Stimulated activated naive CD4-positive, alpha-beta T cell (primary cell): ENCODE data around the gene SNF8.

ENCODE experiments used
- DNase-seq, 6 experiments: peaks; one replicate each; lab custom pipeline; 2025; lab: John Stamatoyannopoulos, UW

The SNF8 gene

DNA sequence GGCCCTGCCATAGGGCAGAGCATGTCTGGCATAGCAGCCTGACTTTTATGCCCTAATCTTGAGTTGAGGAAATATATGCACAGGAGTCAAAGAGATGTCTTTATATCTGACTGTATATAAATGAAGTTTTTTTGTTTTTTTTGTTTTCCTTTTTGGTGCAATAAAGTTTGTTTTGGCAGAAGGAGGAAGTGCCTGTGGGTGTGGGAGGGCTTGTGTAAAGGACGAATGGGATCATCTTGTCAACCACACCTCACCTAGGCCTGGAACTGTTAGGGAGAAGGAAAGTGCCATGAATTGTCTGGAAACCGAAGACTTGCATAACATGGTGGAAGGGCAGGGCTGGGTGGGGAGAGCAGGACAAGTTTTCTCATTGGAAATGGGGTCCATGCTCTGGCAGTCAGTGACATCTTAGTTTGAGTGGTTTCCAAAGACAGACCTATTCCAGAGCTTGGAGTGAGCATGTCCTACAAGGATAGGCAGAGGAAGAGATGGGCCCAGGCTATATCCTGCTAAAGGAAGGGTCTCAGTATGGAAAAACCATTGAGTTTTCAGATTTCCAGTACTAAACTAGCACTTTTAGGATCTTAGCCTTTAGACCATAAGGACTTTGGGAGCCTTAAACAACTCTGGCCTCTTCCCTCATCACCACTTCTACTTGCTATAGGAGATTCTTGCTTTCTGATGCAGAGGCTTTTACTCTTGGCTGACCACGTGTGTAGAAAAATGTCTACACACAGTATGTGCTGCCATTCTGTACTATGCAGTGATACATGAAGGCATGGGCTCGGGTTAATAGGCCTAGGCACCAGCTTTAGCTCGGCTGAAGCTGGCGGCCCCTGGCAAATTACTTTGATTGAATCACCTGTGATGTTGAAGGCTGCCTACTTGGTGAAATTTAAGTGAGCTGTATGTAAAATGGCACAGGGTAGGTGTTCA lies 15.5 kb downstream of the SNF8 start:
- DNase-seq = no peak

DNA sequence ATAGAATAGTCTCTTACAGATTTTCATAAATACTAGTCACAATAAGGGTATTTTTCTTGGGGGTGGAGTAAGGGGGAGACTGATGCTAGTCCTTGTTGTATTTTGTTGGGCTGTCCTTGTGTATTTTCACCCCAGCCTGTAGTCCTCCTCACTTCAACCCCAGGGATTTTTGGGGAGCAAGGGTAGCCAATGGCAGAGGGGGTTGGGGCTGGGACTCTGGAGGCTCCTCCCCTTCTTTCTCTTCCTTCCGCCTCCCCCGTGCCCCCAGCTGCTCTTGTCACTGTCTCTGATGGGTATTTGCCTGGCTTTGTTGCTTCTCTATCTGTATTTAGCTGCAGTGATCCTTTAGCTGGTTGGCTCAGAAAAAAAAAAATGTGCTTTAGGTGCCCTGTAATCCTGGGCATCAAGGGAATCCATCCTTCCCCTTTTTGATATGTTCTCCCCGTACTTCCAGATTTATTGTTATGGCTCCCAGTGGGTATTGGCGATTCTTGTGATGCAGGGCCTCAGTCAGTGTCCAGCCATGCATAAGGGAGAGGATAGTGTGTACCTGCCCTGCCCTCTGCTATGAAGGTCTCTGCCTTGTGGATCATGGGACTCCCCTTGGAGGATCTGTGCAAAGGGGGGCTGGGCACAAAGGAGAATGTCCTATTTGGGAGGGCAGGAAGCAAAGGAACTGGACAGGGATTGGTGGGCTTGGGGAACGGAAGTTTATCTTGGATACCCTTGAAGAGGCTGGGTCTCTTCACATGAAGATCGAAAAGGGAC lies 16.5 kb downstream of the SNF8 start:
- DNase-seq = no peak

DNA sequence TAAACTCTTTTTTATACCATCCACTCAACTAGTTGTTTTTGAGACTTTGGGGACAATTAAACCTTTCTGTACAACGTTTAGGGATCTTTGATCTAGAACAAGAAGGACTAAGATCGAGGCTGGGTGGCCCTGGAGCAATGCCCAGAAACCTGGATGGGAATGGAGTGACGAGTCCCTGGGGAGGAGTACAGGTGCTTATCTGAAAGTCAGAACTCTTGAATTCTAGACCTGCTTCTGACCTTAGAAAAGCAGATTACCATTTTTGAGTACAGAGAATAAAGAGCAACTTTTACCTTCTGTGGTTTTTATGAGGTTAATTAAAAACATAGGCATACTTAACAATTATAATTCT lies 18.7 kb downstream of the SNF8 start:
- no peak for DNase-seq

DNA sequence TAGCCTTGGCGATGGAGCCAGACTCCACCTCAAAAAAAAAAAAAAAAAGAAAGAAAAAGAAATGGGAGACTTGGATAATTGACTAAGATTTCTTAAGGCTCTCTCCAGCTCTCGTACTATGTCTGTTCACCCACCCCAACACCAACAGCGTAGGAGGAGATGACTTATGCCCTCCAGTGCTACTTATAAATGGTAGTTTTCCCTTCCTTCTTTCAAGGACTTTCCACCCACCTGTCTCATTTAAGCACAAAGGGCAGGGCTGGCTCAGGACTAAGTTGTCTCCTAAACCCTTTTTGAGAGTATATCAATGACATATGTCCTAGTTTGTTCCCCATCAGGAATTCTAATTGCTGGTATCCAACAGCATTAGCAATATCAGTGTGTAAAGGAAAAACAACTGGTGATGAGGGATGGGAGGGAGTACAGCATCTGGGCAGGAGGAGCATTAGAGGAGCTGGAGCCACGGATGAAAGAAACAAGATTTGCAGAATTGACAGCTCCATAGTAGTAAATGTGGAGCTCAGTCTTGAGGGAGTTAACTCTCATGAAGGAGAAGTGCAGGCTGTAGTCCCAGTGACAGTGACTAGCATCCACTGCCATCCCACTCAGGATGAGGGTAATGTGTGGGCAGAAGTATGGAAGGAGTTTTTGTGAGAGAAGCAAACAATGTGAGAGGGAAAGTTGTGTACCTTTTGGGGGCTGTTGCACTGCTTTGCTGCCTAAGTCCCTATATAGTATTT lies 19.2 kb downstream of the SNF8 start:
- DNase-seq = no peak

DNA sequence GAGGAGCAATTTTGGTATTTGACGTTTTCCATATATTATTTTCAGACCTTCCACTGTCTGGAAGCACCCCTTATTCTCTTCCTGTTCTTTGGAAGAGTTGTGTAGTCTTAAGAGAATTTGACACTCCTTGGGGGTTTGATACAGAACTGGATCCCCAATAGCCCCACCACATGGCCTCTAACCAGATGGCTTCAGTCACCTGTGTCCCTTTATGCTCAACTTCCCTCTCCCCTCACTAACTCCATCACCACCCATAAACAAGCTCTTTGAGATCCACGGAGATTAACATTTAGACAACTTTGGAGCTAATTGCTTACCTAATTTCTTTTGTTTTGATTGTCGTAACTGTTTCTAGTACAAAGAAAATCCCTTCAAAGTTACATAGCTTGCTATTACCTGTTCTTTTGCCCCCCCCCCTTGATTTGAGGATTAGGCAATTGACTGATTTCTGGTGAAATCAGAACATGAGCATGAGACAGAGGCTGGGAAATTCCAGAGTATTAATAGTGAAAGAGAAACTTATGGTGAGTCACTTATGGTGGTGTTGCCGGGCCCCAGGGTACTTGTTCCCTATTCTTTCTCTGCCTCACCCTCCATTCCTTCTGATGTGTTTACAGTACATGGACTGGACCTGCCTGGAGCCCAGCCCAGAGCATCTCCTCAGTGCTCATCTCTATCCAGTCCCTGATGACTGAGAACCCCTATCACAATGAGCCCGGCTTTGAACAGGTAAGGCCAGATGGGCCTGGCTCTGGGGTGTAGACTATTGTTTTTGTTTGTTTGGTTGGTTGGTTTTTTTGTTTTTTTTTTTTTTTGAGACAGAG lies 29.0 kb downstream of the SNF8 start:
- DNase-seq = no peak

DNA sequence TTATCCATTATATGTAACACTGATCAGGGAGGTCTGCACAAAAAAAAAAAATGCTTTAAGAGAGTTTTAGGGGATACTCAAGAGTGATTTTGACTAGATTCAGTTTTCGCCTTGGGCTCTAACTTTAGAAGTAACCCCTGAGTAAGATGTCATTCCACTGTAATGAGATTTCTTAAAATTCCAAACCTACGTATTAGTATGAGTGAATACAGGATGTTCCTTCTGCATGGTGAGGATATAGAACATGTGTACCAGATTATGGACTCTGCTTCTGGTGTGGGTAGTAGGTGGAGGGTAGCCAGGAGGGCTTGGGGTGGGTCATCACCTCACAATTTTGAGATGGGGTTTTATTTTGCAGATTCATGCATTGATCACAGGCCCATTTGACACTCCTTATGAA lies 32.2 kb downstream of the SNF8 start:
- DNase-seq = no peak

DNA sequence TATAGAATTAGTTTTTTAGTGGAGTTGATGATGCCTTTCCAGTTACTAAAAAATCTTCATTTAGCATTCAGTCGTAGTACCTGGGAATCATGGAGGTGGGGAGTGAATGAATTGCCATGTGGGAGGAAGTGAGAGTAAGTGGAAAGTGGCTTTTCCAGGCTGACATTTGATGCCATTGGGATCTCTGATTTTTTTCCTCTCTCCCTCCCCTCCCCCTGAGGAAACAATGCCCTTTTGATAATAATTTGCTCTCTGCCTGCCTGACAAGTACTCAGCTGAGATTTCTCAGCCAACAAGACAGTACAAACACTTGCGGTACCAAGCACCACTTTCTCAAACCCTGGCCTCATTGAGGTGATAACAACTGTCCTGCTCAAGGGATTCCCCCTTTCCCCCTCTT lies 34.3 kb downstream of the SNF8 start:
- no peak for DNase-seq

DNA sequence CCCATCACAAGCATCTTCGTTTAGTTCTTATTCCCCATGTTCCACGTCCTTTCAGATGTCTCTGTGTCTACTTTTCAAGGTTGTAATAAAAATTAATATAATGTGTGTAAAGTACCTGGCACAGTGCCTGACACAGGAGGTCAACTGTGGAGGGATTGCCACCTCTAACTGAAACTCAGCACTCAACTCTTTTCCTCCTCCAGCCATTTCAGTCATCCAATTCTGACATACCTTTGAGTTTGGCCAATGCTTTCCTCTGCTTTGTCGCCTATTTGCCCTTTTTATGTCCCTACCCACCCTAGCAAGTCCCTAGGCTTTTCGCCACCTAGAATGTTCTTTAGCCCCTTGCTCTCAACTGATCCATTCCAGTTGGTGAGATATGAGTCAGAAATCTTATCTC lies 34.9 kb downstream of the SNF8 start:
- no peak for DNase-seq

DNA sequence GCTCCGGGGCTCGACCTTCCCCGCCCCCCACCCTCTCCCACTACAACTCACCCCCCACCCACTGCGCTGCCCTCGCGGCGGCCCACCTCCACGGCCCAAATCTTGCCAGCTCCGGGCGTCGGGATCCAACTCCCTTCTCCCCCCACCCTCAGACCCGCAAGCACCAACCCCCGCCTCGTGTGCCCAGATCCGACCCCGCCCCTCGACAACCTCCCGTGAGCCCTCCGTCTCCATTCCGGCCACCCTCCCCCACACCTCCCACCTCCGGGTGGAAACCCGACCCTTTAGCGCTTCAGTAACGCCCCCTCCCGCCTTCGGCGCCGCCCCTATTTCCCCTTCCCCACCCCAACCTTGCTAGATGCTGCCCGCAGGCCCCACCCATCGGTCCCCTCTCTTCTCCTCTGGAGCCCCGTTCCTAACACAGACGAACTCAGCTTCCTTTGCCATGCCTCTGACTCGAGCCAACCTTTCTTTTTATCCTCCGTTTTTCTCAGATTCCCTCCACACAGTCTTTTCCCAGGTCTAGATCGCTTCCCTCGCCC lies 35.7 kb downstream of the SNF8 start:
- peak; percentile 37 to 81 (median 64) for DNase-seq

DNA sequence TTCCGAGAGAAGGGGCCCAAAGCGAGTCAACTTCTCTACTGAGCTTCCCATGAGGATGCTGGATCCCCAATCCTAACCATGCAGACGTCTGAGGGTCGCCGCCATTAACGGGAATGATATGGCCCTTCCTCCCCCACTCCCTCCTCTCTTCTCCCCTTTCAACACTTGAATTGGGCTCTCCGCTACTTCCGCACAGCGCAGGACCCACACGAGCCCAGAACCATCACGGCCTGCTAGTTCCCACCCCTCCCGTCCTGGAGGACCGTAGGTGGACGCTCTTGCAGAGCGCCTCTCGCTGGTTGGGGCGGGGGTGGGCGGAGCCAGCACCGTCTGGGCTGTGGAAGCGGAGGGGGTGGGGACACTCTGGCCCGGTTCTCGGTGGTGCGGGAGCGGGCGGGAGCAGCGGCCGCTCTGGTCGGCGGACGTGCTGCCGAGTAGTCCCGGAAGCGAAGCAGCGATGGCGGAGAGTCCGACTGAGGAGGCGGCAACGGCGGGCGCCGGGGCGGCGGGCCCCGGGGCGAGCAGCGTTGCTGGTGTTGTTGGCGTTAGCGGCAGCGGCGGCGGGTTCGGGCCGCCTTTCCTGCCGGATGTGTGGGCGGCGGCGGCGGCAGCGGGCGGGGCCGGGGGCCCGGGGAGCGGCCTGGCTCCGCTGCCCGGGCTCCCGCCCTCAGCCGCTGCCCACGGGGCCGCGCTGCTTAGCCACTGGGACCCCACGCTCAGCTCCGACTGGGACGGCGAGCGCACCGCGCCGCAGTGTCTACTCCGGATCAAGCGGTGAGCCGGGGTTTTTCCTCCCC lies 36.4 kb downstream of the SNF8 start, which contains the start of gene UBE2Z:
Gene UBE2Z, plus strand, starts transcription at position 361 of the 797 bp plus-strand sequence. Its CDS starts 97 bp downstream, at position 458.
- DNase-seq = peak; percentile 78 to 89 (median 84)

DNA sequence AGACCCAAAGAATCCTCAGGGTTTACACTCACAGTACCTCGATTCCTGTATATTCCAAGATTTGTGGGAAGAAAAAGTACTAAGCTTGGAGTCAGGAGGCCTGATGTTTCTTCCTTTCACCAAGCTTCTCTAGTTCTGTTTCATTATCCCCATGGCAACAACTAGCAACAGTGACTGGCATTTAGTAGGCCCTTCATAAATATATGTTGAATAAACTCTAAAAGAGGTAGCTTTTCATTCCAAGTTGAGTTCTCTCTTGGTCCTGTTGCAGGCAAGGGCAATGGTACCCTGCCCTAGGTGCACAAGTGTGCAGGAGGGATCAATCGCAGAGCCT lies 37.0 kb downstream of the SNF8 start:
- DNase-seq = peak in 1 of 6 experiments; percentile 54

DNA sequence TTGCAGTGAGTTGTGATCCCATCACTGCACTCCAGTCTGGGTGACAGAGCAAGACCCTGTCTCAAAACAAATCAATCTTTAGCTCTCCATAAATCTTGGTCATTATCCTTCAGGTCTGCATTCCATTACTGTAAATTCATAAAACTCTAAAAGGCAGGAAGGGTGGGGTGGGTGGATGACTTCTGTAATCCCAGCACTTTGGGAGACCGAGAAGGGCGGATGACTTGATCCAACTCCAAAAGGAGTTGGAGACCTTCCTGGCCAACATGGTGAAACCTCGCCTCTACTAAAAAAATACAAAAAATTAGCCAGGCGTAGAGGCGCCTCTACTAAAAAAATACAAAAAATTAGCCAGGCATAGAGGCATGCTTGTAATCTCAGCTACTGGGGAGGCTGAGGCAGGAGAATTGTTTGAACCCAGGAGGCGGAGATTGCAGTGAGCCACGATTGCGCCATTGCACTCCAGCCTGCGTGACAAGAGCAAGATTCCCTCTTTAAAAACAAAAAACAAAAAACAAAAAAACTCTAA lies 38.6 kb downstream of the SNF8 start:
- DNase-seq = no peak

DNA sequence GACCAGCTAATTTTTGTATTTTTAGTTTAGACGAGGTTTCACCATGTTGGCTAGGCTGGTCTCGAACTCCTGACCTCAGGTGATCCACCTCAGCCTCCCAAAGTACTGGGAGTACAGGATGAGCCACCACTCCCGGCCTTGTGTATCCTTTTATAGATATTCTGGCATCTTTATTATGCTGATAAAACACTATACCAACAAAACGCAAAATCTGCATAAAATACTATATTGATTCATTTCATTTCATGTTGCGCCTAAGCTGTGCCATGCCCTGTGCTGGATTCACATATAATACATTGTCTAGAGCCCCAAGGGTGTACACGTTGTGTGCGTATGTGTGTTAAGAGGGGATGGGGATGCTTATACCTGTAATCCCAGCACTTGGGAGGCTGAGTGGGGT lies 40.2 kb downstream of the SNF8 start:
- no peak for DNase-seq

DNA sequence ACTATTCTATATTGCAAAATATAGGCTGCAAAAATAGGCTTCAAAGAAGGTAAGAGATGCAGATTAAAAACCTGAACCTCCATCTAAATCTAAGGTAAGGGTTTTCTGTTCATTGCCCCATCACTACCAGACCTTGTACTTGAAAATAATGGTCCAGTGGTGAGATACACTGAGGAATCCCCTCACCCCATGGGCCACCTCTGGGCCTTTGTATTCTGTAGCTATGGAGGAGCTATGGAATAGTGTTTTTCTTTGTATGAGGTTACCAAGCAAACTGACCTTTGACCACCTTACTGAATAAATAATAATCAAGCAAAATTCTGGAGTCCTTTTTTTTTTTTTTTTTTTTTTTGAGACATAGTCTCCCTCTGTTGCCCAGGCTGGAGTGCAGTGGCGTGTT lies 41.2 kb downstream of the SNF8 start:
- DNase-seq = no peak

DNA sequence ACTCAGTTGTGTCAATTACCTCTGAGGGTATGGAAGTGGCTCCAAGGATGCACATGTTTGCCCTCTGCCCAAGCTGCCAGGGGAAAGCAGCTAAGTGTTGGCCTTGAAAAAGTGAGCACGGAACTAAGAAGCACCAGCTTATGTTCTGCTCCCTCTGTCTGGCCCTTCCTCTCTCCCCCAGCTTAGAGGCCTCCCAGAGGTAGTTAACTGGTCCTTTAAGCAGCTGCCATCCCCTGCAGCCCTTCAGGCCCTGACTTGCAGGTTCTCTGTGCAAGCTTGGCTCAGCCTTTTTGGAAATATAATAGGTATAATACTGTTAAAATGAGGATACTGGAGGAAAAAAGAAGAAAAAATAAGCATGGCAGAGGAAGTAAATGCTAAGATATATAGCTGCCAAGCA lies 43.4 kb downstream of the SNF8 start:
- no peak for DNase-seq

DNA sequence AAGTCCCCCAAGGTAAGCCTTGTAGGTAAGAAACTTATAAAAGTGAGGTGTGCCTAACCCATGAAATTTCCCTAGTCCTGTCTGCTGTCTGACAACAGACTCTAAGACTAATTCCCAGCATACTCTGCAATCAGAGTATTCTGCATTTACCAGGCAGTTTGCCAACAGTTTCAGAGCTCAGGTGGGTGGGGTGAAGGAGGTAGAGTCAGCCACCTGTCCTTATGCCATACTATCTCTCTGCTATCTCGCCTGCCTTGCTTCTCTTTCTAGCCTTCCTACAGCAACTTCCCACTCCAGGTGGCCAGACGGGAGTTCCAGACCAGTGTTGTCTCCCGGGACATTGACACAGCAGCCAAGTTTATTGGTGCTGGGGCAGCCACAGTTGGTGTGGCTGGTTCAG lies 49.8 kb downstream of the SNF8 start:
- DNase-seq = no peak

DNA sequence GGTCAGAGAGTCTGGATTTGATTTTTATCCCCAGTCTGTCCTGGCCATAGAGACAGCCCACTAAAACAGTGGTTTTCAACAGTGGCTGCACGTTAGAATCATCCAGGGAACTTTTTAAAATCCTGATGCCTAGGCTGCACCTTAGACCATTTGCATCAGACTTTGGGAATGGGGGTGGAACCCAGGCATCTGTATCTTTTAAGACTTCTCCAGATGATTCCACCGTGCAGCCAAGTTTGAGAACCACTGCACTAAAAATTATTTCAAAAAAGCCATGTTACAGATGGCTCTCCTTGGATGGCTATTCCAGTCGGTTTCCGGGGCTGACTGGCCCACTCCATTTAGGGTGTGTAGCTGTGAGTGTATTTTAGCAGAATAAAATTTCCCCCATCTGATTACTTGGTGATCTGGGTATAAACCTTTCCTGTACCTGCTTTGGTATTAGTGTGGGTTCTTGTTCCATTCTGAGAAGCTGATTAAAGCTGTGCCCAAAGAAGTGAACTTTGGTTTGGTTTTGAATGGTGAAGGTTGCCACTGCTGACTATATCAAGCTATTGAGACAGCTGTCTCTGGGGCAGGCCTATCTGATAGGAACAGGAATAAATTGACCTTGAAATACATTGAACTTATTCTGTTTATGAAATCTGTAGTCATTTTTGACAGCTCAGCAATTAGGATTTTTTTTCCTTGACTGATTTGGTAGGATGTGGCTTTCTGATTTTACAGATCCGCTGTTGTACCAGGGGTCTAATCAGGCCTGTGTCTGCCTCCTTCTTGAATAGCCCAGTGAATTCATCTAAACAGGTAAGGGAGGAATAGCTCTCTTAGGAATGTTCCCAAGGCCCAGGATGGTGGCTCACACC lies 50.8 kb downstream of the SNF8 start:
- DNase-seq = no peak

DNA sequence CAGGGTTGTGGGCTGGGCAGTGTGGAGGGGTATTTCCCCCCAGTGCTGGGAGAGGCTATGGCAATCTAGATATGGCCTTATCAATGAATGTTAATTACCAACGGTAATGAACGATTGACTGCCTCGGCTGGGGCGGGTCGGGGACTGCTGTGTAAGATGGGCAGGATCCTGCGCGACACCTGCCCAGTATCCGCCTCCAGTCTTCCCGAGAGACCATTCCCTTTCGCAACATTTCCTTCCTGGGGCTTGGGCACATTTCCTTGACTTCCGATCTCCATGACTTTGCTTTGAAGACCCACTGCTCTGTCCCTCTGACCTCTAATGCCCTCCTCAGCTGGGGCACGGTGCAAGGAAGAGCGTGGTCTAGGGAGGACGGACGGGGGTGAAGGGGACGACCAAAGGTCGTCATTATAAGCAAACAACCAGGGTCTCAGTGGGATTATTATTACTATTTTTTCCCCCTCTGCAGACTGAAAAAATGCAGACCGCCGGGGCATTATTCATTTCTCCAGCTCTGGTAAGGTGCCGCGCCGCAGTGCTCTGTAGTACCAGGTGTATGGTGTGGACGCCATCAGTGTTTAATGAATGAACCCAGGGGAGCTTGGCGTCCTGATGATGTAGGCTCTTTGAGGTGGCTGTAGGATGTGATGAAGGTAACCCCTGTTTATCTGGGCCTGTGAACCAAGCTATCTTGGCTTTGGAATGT lies 51.5 kb downstream of the SNF8 start:
- peak in 1 of 6 experiments; percentile 8 for DNase-seq

DNA sequence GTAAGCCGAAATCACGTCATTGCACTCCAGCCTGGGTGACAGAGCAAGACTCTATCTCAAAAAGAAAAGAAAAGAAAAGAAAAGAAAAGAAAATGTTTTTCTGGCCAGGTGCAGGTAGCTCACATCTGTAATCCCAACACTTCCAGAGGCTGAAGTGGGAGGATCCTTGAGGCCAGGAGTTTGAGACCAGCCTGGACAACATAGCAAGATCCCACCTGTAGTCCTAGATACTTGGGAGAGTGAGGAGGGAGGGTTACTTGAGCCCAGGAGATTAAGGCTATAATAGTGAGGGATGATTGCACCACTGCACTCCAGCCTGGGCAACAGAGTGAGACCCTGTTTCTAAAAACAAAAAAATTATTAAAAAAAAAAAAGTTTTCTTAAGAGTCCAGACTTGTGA lies 54.6 kb downstream of the SNF8 start:
- no peak for DNase-seq
